ENCODE results near the gene ECI1.

Gene ECI1

DNA sequence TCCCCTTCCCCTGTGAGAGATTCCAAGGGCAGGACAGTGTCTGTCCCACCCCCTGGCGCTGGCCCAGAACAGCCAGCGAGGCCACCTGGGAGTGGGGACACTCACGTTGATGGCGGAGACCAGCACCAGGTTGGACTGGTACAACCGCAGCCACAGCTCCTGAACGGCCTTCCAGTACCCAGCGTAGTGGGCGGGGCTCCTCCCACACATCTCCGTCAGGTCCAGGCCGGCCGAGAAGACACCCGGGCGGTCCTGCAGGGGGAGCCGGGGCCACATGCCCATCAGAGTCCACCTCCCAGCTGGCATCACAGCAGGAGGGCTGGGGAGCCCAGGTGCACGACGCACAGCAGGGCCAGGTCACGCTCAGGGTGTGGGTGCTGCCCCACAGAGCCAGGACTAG, 7.1 kb downstream of the ECI1 start:
- Histone ChIP-seq H3K9me2 (replicated peaks; ENCODE audit: low read depth, low read length) (no peaks in the 10 kb centered on the region), H2AFZ (ENCODE audit: low read length) (no peak overlapping the region), H4K20me1 (ENCODE audit: insufficient read depth, low read length, poor library complexity, severe bottlenecking) (no peaks in the 10 kb centered on the region), H3K4me2 (ENCODE audit: low read depth, low read length, poor library complexity, severe bottlenecking) (no peak overlapping the region), H3K9ac (ENCODE audit: low read depth, low read length, poor library complexity, severe bottlenecking) (no peak overlapping the region), H3K79me2 (ENCODE audit: insufficient read depth, low read length) (peaks cover 1% of the 10 kb centered on the region; the same call in 1 of the 2 replicates), H3K4me1 (ENCODE audit: insufficient read depth, low read length, poor library complexity, severe bottlenecking) (no peaks in the 10 kb centered on the region), H3K4me3 (ENCODE audit: low read length, poor library complexity, severe bottlenecking) (no peak overlapping the region), H3K27me3 (ENCODE audit: insufficient read depth, low read length, poor library complexity, severe bottlenecking) (no peaks in the 10 kb centered on the region), H3F3A (ENCODE audit: low read depth) (no peaks in the 10 kb centered on the region), H3K9me3 (ENCODE audit: insufficient read depth, low read depth, low read length) (no peaks in the 10 kb centered on the region), H3K36me3 (ENCODE audit: insufficient read depth, low read length) (no peaks in the 10 kb centered on the region)
- TF ChIP-seq, protein P1, sequence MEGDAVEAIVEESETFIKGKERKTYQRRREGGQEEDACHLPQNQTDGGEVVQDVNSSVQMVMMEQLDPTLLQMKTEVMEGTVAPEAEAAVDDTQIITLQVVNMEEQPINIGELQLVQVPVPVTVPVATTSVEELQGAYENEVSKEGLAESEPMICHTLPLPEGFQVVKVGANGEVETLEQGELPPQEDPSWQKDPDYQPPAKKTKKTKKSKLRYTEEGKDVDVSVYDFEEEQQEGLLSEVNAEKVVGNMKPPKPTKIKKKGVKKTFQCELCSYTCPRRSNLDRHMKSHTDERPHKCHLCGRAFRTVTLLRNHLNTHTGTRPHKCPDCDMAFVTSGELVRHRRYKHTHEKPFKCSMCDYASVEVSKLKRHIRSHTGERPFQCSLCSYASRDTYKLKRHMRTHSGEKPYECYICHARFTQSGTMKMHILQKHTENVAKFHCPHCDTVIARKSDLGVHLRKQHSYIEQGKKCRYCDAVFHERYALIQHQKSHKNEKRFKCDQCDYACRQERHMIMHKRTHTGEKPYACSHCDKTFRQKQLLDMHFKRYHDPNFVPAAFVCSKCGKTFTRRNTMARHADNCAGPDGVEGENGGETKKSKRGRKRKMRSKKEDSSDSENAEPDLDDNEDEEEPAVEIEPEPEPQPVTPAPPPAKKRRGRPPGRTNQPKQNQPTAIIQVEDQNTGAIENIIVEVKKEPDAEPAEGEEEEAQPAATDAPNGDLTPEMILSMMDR (conservative IDR thresholded peaks at IDR 0.05; ENCODE audit: low read length), result no peak
- TF ChIP-seq EZH2phosphoT487 (IDR thresholded peaks at IDR 0.05; ENCODE audit: borderline replicate concordance), result no peak

DNA sequence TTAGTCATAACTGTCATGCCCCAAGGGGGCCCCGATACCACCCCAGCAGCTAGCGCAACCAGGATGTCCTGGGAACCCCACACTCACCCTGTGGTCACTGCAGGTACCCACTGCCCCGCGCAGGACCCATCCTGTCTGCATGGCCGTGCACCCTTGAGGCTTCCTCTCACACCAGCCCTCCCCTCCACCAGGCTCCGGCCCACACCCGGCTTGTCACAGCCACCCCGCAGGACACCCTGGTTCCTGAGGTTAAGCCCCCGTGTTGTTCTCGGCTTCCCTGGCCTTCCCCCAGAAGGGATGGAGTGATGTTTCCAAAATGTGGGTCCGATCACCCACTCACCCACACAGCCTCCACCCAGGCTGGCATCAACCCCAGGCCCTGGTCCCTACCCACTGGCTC, 7.6 kb downstream of the ECI1 start:
- Histone ChIP-seq H3K79me2 (ENCODE audit: insufficient read depth, low read length) (no peaks in the 10 kb centered on the region), H3K4me3 (ENCODE audit: low read length, poor library complexity, severe bottlenecking) (no peak overlapping the region)
- TF ChIP-seq, protein P1 (conservative IDR thresholded peaks at IDR 0.05; ENCODE audit: low read length), result no peak
- TF ChIP-seq EZH2phosphoT487 (IDR thresholded peaks at IDR 0.05; ENCODE audit: borderline replicate concordance), result no peak

DNA sequence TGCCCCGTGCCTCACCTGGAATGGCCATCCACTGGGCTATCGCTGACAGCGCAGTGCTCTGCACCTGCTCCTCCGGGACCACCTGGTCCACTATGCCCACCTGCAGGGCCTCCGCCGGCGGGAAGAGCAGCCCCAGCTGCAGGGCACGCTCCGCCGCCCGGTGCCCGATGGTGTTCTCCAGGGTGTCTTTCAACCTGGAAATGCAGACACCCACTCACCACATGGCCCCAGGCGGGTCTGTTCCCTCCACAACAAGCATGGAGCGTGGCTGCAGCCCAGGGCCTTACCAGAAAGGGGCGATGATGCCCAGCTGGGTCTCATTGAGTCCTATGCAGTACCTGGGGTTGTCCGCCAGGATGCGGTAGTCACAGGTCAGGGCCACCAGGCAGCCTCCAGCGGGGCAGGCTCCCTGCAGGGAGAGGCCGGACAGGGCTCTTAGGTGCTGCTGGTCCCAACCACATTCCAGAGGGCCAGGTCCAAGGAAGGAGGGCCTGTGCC, 8.3 kb downstream of the ECI1 start:
- no peak overlapping the region for H2AFZ ChIP-seq (ENCODE audit: low read length)
- H3K9me3 ChIP-seq (ENCODE audit: insufficient read depth, low read depth, low read length), result no peaks in the 10 kb centered on the region
- no peaks in the 10 kb centered on the region for H3F3A ChIP-seq (ENCODE audit: low read depth)
- TF ChIP-seq, protein P1 (conservative IDR thresholded peaks at IDR 0.05; ENCODE audit: low read length), result no peak
- no peak for TF ChIP-seq EZH2phosphoT487 (IDR thresholded peaks at IDR 0.05; ENCODE audit: borderline replicate concordance)
- no peaks in the 10 kb centered on the region for H3K4me1 ChIP-seq (ENCODE audit: insufficient read depth, low read length, poor library complexity, severe bottlenecking)
- H3K36me3 ChIP-seq (ENCODE audit: insufficient read depth, low read length), result no peaks in the 10 kb centered on the region
- no peaks in the 10 kb centered on the region for H4K20me1 ChIP-seq (ENCODE audit: insufficient read depth, low read length, poor library complexity, severe bottlenecking)
- H3K79me2 ChIP-seq (ENCODE audit: insufficient read depth, low read length), result no peaks in the 10 kb centered on the region
- no peak overlapping the region for H3K4me3 ChIP-seq (ENCODE audit: low read length, poor library complexity, severe bottlenecking)
- no peak overlapping the region for H3K4me2 ChIP-seq (ENCODE audit: low read depth, low read length, poor library complexity, severe bottlenecking)
- no peaks in the 10 kb centered on the region for H3K27me3 ChIP-seq (ENCODE audit: insufficient read depth, low read length, poor library complexity, severe bottlenecking)
- H3K9ac ChIP-seq (ENCODE audit: low read depth, low read length, poor library complexity, severe bottlenecking), result no peak overlapping the region
- no peaks in the 10 kb centered on the region for H3K9me2 ChIP-seq (replicated peaks; ENCODE audit: low read depth, low read length)

More for the DNA sequence above, 7.6 kb downstream of the ECI1 start:
- Histone ChIP-seq H3K27me3 (ENCODE audit: insufficient read depth, low read length, poor library complexity, severe bottlenecking) (no peaks in the 10 kb centered on the region), H3K9me2 (replicated peaks; ENCODE audit: low read depth, low read length) (no peaks in the 10 kb centered on the region), H3K4me2 (ENCODE audit: low read depth, low read length, poor library complexity, severe bottlenecking) (no peak overlapping the region), H4K20me1 (ENCODE audit: insufficient read depth, low read length, poor library complexity, severe bottlenecking) (no peaks in the 10 kb centered on the region), H3F3A (ENCODE audit: low read depth) (no peaks in the 10 kb centered on the region), H3K9me3 (ENCODE audit: insufficient read depth, low read depth, low read length) (no peaks in the 10 kb centered on the region), H3K9ac (ENCODE audit: low read depth, low read length, poor library complexity, severe bottlenecking) (no peak overlapping the region), H3K4me1 (ENCODE audit: insufficient read depth, low read length, poor library complexity, severe bottlenecking) (no peaks in the 10 kb centered on the region), H2AFZ (ENCODE audit: low read length) (no peak overlapping the region), H3K36me3 (ENCODE audit: insufficient read depth, low read length) (no peaks in the 10 kb centered on the region)
